Frontal cortex (tissue), 4 donors: Measurements from ENCODE around the gene DDN. TPM values are rescaled to one million over a fixed set of nuclear protein-coding genes. Genes with fewer than 3 reads are reported as not detected.
A peak's percentile ranks its signal among the peaks of the same experiment; 100 is the strongest.

Experiments
- DNase-seq, 2 donors: peaks; one replicate each; pipeline ENCODE4 v3.0.0; 2012; ENCODE audit warnings: low spot score in 2 of 2
- FAIRE-seq: peaks from 2 replicates; lab custom pipeline; 2012; peaks lifted over from hg19 to GRCh38; lab: Jason Lieb, UNC
- total RNA-seq: library from RNA; depleted of rRNA; stranded (reverse); fragments of >200 nt; gene quantifications from one replicate; pipeline ENCODE4 v1.2.3, GENCODE V29; 2014
- donor health status: control.
- donor health status: control.
- donor health status: control.

Gene DDN
- total RNA-seq, 1 donor from 2014 or later: 14.7 TPM

GRCh38 chr12:49032276-49032675 is 33.1 kb upstream of the DDN start:
- no peak for DNase-seq
- FAIRE-seq: no peak

- FAIRE-seq (no peak), DNase-seq (no peak)
Observed at GRCh38 chr12:49031573-49032161, 32.5 kb upstream of the DDN start.

GRCh38 chr12:49030714-49031572 is 31.8 kb upstream of the DDN start:
- no peak for DNase-seq
- FAIRE-seq: no peak

- DNase-seq (no peak), FAIRE-seq (no peak)
Observed at GRCh38 chr12:49030119-49030518, 30.9 kb upstream of the DDN start.

GRCh38 chr12:49028666-49029275 is 29.6 kb upstream of the DDN start:
- FAIRE-seq: no peak
- DNase-seq: no peak

GRCh38 chr12:49027846-49028555 is 28.8 kb upstream of the DDN start:
- FAIRE-seq: no peak
- no peak for DNase-seq

- no peak for FAIRE-seq
Observed at GRCh38 chr12:49026678-49027480, 27.7 kb upstream of the DDN start.

GRCh38 chr12:49026101-49026500 is 26.9 kb upstream of the DDN start:
- DNase-seq (no peak), FAIRE-seq (no peak)

More at GRCh38 chr12:49026678-49027480, 27.7 kb upstream of the DDN start:
- DNase-seq: no peak

- FAIRE-seq (no peak), DNase-seq (no peak)
Observed at GRCh38 chr12:49025463-49025862, 26.3 kb upstream of the DDN start.

GRCh38 chr12:49024543-49024942 is 25.4 kb upstream of the DDN start:
- no peak for DNase-seq
- FAIRE-seq: no peak

GRCh38 chr12:49023812-49024211 is 24.6 kb upstream of the DDN start:
- DNase-seq: no peak
- FAIRE-seq: no peak

GRCh38 chr12:49022558-49023178 is 23.5 kb upstream of the DDN start:
- FAIRE-seq: no peak

GRCh38 chr12:49021292-49021915 is 22.2 kb upstream of the DDN start:
- FAIRE-seq: no peak
- DNase-seq: no peak

More at GRCh38 chr12:49022558-49023178, 23.5 kb upstream of the DDN start:
- no peak for DNase-seq

- FAIRE-seq (no peak), DNase-seq (no peak)
Observed at GRCh38 chr12:49020441-49020840, 21.3 kb upstream of the DDN start.

GRCh38 chr12:49019443-49020324 is 20.5 kb upstream of the DDN start:
- no peak for FAIRE-seq
- no peak for DNase-seq

GRCh38 chr12:49019120-49019430 is 19.9 kb upstream of the DDN start:
- DNase-seq: no peak
- FAIRE-seq: no peak

GRCh38 chr12:49018261-49019119 is 19.3 kb upstream of the DDN start, which contains the start of gene PRKAG1:
Gene PRKAG1, minus strand, starts transcription at chr12:49018776. Its CDS starts 36 bp downstream, at chr12:49018740.
- FAIRE-seq (no peak), DNase-seq (peak; percentile 94 to 99)
